ENCODE results near the gene DNM3. TPM values are rescaled to one million over a fixed set of nuclear protein-coding genes. Genes with fewer than 3 reads are reported as not detected.
A peak's percentile ranks its signal among the peaks of the same experiment; 100 is the strongest.

Gene DNM3
- total and polyA plus RNA-seq, 4 donors = 38.5 to 93.9 (median 48.5) TPM

DNA sequence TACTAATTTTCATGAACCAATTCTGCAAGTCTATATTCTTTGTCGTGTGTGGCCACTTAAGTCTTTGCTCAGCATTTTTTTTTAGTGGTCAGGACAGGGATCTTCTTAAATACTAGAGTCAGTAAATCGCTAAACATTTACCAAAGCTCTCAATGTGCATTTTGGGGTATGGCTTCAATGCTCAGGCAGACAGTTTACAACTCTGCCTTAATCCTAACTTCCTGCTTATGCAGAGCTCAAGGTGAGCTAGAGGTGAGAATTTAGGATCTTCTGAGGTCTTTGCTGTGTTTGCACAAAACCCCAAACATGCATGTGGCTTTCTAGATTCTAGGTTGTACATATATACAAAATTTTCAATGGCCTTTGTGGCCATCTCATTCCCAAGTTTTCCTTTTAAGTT is 153.0 kb downstream of the DNM3 start:
- H3K36me3 ChIP-seq (ENCODE audit: control insufficient read depth, insufficient read depth, low read length) = no peaks in the 10 kb centered on the region
- no CpG with 5 or more reads among the region's 2 CpGs for WGBS (ENCODE audit: insufficient coverage)

DNA sequence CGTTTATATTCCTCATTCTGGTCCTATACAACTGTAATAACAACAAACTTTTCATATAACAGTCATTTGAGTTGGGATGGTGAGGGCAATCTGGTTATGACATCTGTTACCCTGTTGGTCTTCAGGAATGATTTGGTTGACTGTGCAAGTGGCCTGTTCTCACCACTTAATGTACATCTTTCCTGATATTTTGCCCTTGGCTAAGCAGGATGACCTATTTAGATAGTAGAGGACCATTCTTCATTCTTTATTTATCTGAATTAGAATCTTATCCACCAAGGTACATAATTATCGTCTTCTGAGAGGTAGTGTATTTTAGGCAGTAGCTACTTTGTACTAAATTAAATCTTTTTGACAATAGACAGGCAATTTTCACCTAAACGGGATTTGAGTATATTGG is 154.3 kb downstream of the DNM3 start:
- Histone ChIP-seq H3K27me3 (ENCODE audit: control insufficient read depth, insufficient read depth, low read length) (no peaks in the 10 kb centered on the region), H3K36me3 (ENCODE audit: control insufficient read depth, insufficient read depth, low read length) (no peaks in the 10 kb centered on the region), H3K27ac (ENCODE audit: low read depth, low read length) (no peak overlapping the region), H3K9me3 (ENCODE audit: control insufficient read depth, insufficient read depth, low read length) (no peaks in the 10 kb centered on the region), H3K4me3 (ENCODE audit: low read depth, low read length) (no peak overlapping the region), H3K4me1 (ENCODE audit: control insufficient read depth, insufficient read depth, low read length) (no peaks in the 10 kb centered on the region)
- WGBS (ENCODE audit: insufficient coverage) = no CpG with 5 or more reads among the region's 3 CpGs
- DNase-seq (ENCODE audit: low read depth in 4 of 6, low spot score in 6 of 6) = no peak

More for the DNA sequence above, 153.0 kb downstream of the DNM3 start:
- no peak overlapping the region for H3K27ac ChIP-seq (ENCODE audit: low read depth, low read length)
- no peaks in the 10 kb centered on the region for H3K27me3 ChIP-seq (ENCODE audit: control insufficient read depth, insufficient read depth, low read length)
- H3K4me3 ChIP-seq (ENCODE audit: low read depth, low read length) = no peak overlapping the region
- DNase-seq (ENCODE audit: low read depth in 4 of 6, low spot score in 6 of 6) = no peak
- no peaks in the 10 kb centered on the region for H3K4me1 ChIP-seq (ENCODE audit: control insufficient read depth, insufficient read depth, low read length)
- no peaks in the 10 kb centered on the region for H3K9me3 ChIP-seq (ENCODE audit: control insufficient read depth, insufficient read depth, low read length)

DNA sequence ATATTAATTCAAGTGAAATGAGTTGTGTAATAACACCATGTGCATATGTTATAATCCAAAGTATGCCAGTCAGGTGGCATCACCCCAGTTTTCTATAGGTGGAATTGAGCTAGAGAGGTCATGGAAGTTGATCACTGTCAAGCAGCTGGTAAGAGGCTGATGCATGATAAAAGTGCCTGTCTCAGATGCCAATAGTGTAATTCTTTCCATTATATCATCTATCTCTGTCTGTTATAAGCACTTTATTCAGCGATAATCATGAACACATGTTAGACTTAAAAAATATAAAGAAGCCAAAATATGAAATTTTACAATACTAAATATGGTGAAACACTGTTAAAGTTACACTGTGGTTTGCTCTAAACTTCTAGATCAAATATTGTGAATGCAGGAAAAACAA is 156.6 kb downstream of the DNM3 start:
- no peaks in the 10 kb centered on the region for H3K9me3 ChIP-seq (ENCODE audit: control insufficient read depth, insufficient read depth, low read length)
- no peak overlapping the region for H3K27ac ChIP-seq (ENCODE audit: low read depth, low read length)
- H3K27me3 ChIP-seq (ENCODE audit: control insufficient read depth, insufficient read depth, low read length) = no peaks in the 10 kb centered on the region
- DNase-seq (ENCODE audit: low read depth in 4 of 6, low spot score in 6 of 6) = no peak
- WGBS (ENCODE audit: insufficient coverage) = no CpG with 5 or more reads among the region's 1 CpG
- H3K36me3 ChIP-seq (ENCODE audit: control insufficient read depth, insufficient read depth, low read length) = no peaks in the 10 kb centered on the region
- no peak overlapping the region for H3K4me3 ChIP-seq (ENCODE audit: low read depth, low read length)
- no peaks in the 10 kb centered on the region for H3K4me1 ChIP-seq (ENCODE audit: control insufficient read depth, insufficient read depth, low read length)

DNA sequence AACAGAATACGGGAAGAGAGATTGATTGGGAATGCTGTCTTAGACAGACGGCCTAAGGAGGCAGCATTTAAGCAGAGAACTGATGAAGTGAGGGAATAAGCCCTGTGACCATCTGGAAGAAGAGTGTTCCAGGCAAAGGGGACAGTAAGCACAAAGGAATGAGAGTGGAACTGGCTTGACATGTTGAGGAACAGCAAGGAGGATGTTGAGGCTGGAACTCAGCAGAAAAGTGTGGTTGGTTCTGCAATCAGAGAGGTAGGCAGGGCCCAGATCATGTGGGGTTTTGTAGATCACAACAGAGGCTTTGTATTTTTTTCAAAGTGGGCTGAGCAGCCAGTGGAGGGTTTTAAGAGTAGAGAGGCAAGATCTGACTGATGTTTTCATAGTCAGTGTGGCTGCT is 157.4 kb downstream of the DNM3 start:
- H3K27me3 ChIP-seq (ENCODE audit: control insufficient read depth, insufficient read depth, low read length) = no peaks in the 10 kb centered on the region
- WGBS (ENCODE audit: insufficient coverage) = 95% methylated on average over 2 of the region's 2 CpGs
- no peak overlapping the region for H3K4me3 ChIP-seq (ENCODE audit: low read depth, low read length)
- no peaks in the 10 kb centered on the region for H3K4me1 ChIP-seq (ENCODE audit: control insufficient read depth, insufficient read depth, low read length)
- H3K27ac ChIP-seq (ENCODE audit: low read depth, low read length) = no peak overlapping the region
- no peaks in the 10 kb centered on the region for H3K9me3 ChIP-seq (ENCODE audit: control insufficient read depth, insufficient read depth, low read length)
- DNase-seq (ENCODE audit: low read depth in 4 of 6, low spot score in 6 of 6) = no peak
- no peaks in the 10 kb centered on the region for H3K36me3 ChIP-seq (ENCODE audit: control insufficient read depth, insufficient read depth, low read length)

DNA sequence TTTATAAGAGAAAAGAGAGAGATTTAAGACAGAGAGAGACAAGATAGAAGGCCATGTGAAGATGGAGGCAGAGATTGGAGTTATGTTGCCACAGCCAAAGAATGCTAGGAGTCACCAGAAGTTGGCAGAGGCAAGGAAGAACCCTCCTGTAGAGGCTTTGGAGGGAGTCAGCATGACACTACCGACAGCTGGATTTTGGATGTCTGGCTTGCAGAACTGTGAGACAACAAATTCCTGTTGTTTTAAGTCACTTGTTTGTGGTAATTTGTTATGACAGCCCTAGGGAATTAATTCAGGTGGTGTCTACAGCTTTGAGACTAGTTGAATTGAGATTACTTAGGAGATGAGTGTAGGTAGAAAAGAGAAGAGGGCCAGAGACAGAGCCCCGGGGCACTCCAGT is 158.5 kb downstream of the DNM3 start:
- Histone ChIP-seq H3K4me1 (ENCODE audit: control insufficient read depth, insufficient read depth, low read length) (no peaks in the 10 kb centered on the region), H3K27ac (ENCODE audit: low read depth, low read length) (no peak overlapping the region), H3K27me3 (ENCODE audit: control insufficient read depth, insufficient read depth, low read length) (no peaks in the 10 kb centered on the region), H3K9me3 (ENCODE audit: control insufficient read depth, insufficient read depth, low read length) (no peaks in the 10 kb centered on the region), H3K36me3 (ENCODE audit: control insufficient read depth, insufficient read depth, low read length) (no peaks in the 10 kb centered on the region), H3K4me3 (ENCODE audit: low read depth, low read length) (no peak overlapping the region)
- no peak for DNase-seq (ENCODE audit: low read depth in 4 of 6, low spot score in 6 of 6)
- WGBS (ENCODE audit: insufficient coverage) = 88% methylated on average over 2 of the region's 2 CpGs

DNA sequence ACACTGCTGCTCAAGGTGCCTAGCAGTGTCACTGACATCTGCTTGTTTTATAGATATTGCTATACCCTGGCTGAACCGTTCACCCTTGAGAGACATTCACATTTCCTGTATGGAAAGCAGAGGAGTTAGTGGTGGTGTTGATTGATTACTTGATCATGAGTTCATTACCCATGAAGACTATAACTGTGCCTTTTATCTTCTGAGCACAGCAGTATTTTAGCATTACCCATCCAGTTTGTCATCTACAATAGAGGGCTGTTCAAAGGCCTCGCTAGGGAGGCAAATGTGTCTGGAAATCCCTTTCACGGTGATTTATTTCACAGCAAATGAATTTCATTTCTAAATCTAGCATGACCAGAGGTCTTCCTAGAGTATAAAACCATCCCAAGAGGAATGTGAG is 160.0 kb downstream of the DNM3 start:
- H3K36me3 ChIP-seq (ENCODE audit: control insufficient read depth, insufficient read depth, low read length) = no peaks in the 10 kb centered on the region
- H3K9me3 ChIP-seq (ENCODE audit: control insufficient read depth, insufficient read depth, low read length) = no peaks in the 10 kb centered on the region
- no peak overlapping the region for H3K4me3 ChIP-seq (ENCODE audit: low read depth, low read length)
- DNase-seq (ENCODE audit: low read depth in 4 of 6, low spot score in 6 of 6) = peak in 1 of 6 donors; percentile 48
- no peak overlapping the region for H3K27ac ChIP-seq (ENCODE audit: low read depth, low read length)
- 40% methylated on average over 1 of the region's 3 CpGs for WGBS (ENCODE audit: insufficient coverage)
- no peaks in the 10 kb centered on the region for H3K27me3 ChIP-seq (ENCODE audit: control insufficient read depth, insufficient read depth, low read length)
- no peaks in the 10 kb centered on the region for H3K4me1 ChIP-seq (ENCODE audit: control insufficient read depth, insufficient read depth, low read length)

DNA sequence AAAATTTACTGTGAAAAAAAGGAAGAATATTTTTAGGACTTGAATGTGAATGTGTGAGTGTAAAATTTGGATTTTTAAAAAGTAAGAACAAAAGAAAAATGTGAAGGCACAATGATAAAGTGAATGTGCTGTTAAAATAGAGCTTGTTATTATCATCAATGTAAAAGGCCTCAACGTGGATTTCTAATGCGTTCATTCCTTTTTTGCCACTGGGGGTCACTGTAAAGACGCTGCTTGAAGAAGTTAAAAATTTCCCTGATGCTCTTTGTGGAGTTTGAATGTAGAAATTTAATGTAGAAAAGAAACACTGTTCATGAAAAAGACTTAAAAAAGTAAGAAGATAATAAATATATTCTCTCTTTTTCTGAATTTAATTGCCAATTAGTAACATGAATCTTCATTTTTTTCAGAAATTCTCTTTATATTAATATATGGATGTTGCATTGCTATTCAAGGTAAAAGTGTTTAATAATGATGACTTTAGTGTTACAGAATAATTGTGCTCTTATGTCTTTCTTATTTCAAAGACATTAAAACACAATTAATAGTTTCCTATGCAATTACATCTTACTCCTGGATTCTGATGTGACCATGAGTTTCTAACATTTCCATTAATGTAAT is 161.5 kb downstream of the DNM3 start:
- Histone ChIP-seq H3K27ac (ENCODE audit: low read depth, low read length) (no peak overlapping the region), H3K9me3 (ENCODE audit: control insufficient read depth, insufficient read depth, low read length) (no peaks in the 10 kb centered on the region), H3K36me3 (ENCODE audit: control insufficient read depth, insufficient read depth, low read length) (no peaks in the 10 kb centered on the region), H3K4me1 (ENCODE audit: control insufficient read depth, insufficient read depth, low read length) (no peaks in the 10 kb centered on the region), H3K27me3 (ENCODE audit: control insufficient read depth, insufficient read depth, low read length) (no peaks in the 10 kb centered on the region), H3K4me3 (ENCODE audit: low read depth, low read length) (no peak overlapping the region)
- peak; percentile 13 to 89 (median 42) for DNase-seq (ENCODE audit: low read depth in 4 of 6, low spot score in 6 of 6)
- WGBS (ENCODE audit: insufficient coverage) = no CpG with 5 or more reads among the region's 3 CpGs

DNA sequence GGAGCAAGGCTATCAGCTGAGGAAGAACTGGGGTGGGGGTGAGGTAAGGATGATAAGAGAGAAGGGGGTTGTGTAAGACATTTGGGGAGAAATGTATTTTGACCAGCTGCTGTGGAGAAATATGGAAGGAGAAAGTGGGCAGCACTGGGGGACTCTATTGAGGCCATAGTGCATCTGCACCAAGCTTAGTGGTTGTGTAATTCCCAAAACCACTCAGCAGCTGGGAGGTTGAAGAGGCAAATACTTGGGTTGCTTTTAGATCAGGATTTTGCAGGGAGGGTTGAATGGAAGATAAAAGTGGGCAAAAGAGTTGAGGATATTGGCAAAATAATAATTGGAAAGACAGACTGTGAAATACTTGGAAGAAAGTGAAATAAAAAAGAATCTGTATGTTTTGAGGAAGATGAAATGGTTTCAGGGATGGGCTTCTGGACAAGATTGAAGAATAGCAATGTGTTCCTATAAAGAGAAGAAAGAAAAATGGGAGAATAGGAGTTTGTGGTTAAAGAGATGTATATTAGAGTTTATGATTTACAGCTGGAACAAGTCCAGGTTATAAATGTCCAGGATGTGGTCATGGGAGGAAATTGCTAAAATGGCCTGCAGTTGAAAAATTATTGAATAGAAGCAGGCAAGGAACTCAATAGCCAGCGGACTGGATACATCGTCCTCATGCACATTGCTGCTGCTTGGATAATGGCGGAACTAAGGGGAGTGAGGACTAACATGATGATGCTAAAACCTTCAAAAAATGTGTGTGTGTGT is 162.7 kb downstream of the DNM3 start:
- H3K27me3 ChIP-seq (ENCODE audit: control insufficient read depth, insufficient read depth, low read length) = no peaks in the 10 kb centered on the region
- DNase-seq (ENCODE audit: low read depth in 4 of 6, low spot score in 6 of 6) = no peak
- H3K9me3 ChIP-seq (ENCODE audit: control insufficient read depth, insufficient read depth, low read length) = no peaks in the 10 kb centered on the region
- no peak overlapping the region for H3K27ac ChIP-seq (ENCODE audit: low read depth, low read length)
- no peak overlapping the region for H3K4me3 ChIP-seq (ENCODE audit: low read depth, low read length)
- H3K36me3 ChIP-seq (ENCODE audit: control insufficient read depth, insufficient read depth, low read length) = no peaks in the 10 kb centered on the region
- WGBS (ENCODE audit: insufficient coverage) = 94% methylated on average over 3 of the region's 3 CpGs
- no peaks in the 10 kb centered on the region for H3K4me1 ChIP-seq (ENCODE audit: control insufficient read depth, insufficient read depth, low read length)

DNA sequence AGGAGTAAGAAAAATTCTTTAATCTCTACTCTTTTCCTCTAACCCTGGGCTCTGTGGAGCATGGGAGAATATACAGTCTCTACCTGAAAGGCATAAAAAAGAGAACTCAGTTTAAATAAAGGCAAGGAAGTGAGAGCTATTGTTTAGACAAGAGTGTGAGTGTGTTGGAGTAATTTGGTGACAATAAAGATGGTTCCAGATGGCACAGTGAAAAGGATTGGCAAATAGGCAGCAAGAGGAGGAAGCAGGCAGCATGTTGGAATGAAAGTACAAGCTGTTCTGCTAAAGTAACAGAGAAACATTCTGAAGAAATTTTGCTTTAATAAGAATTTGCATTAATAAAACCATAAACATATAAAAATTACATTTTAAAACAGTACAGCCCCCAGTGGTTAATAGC is 163.4 kb downstream of the DNM3 start:
- H3K27me3 ChIP-seq (ENCODE audit: control insufficient read depth, insufficient read depth, low read length) = no peaks in the 10 kb centered on the region
- H3K9me3 ChIP-seq (ENCODE audit: control insufficient read depth, insufficient read depth, low read length) = no peaks in the 10 kb centered on the region
- no peaks in the 10 kb centered on the region for H3K36me3 ChIP-seq (ENCODE audit: control insufficient read depth, insufficient read depth, low read length)
- no peaks in the 10 kb centered on the region for H3K4me1 ChIP-seq (ENCODE audit: control insufficient read depth, insufficient read depth, low read length)
- no peak overlapping the region for H3K27ac ChIP-seq (ENCODE audit: low read depth, low read length)
- DNase-seq (ENCODE audit: low read depth in 4 of 6, low spot score in 6 of 6) = peak in 1 of 6 donors; percentile 84
- H3K4me3 ChIP-seq (ENCODE audit: low read depth, low read length) = no peak overlapping the region

DNA sequence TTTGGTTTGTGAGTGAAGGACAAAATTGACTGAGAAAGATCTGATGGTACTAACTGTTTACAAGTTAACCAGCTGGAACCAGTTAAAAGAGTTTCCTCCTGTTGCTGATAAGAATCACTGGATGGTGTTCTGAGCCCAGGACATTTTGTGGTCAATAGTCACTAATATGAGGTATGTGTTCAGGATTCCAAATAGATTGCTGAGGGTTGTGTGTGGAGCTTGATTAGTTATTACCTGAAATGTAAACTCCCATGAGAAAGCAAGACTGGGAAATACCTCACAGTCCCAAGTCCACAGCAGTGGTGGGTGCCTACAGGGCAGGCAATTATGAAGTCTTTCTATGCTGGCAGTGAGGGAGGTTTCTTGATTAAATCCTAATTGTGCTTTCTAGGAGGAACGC is 164.6 kb downstream of the DNM3 start:
- WGBS (ENCODE audit: insufficient coverage) = no CpG with 5 or more reads among the region's 1 CpG
- no peak for DNase-seq (ENCODE audit: low read depth in 4 of 6, low spot score in 6 of 6)

More for the DNA sequence above, 164.6 kb downstream of the DNM3 start:
- H3K9me3 ChIP-seq (ENCODE audit: control insufficient read depth, insufficient read depth, low read length) = no peaks in the 10 kb centered on the region
- H3K4me3 ChIP-seq (ENCODE audit: low read depth, low read length) = no peak overlapping the region
- no peaks in the 10 kb centered on the region for H3K4me1 ChIP-seq (ENCODE audit: control insufficient read depth, insufficient read depth, low read length)
- no peaks in the 10 kb centered on the region for H3K36me3 ChIP-seq (ENCODE audit: control insufficient read depth, insufficient read depth, low read length)
- no peaks in the 10 kb centered on the region for H3K27me3 ChIP-seq (ENCODE audit: control insufficient read depth, insufficient read depth, low read length)
- H3K27ac ChIP-seq (ENCODE audit: low read depth, low read length) = no peak overlapping the region
